HepG2 (cell line): Measurements from ENCODE around the gene STMN1. TPM values are rescaled to one million over a fixed set of nuclear protein-coding genes. Genes with fewer than 3 reads are reported as not detected.

ENCODE experiments used
- ATAC-seq: fragments of 200-7000 bp; cut with Tn5 transposase; 3 replicates; pipeline ENCODE4 v1.9.1; 2020; ENCODE audit warnings: mild to moderate bottlenecking, moderate library complexity
- BruUV-seq: library from RNA; stranded (reverse); fragments of 400-500 nt; replicated peaks from 2 replicates; lab custom pipeline; 2021; lab: Mats Ljungman, UMichigan
- CTCF ChIA-PET: fragments of 300-600 bp; formaldehyde crosslinking; extraction: SDS; loops from one replicate; lab custom pipeline; 2021; ENCODE audit warnings: low total read pairs, inconsistent platforms, low intra/inter-chr PET ratio; lab: Yijun Ruan, JAX
- POLR2A ChIA-PET: fragments of 350-600 bp; sonication (Branson Sonifier 250); formaldehyde crosslinking; loops from one replicate; lab custom pipeline; 2020; ENCODE audit warnings: antibody characterized with exemption, inconsistent platforms; lab: Yijun Ruan, JAX
- DNase-seq: peaks from one replicate; pipeline ENCODE4 v3.0.0-alpha.2; 2015; ENCODE audit warnings: low spot score
- FAIRE-seq: peaks from 3 replicates; lab custom pipeline; 2011; peaks lifted over from hg19 to GRCh38; lab: Jason Lieb, UNC
- H2AFZ ChIP-seq: one replicate; pipeline ENCODE4 v1.6.1; 2011; ENCODE audit warnings: low read length, inconsistent platforms
- H3K27ac ChIP-seq: fragments of 300-600 bp; 3 replicates; pipeline ENCODE4 v1.8.0; 2011; ENCODE audit warnings: mixed run types, mild to moderate bottlenecking, mixed read lengths, low read length, inconsistent platforms; ENCODE audit not compliant: insufficient read depth; ENCODE audit errors: extremely low read length
- H3K27me3 ChIP-seq, 2 experiments: fragments of 200-600 bp in 1 of 2; 2 replicates in 1 of 2; 3 replicates in 1 of 2; pipeline versions ENCODE4 v1.6.0 to v1.8.0; 2011; ENCODE audit warnings: low read length in 2 of 2, mild to moderate bottlenecking in 2 of 2, moderate library complexity in 2 of 2, inconsistent platforms in 1 of 2; ENCODE audit not compliant: insufficient read depth in 2 of 2, control insufficient read depth in 1 of 2
- H3K36me3 ChIP-seq, 2 experiments: fragments of 200-600 bp in 1 of 2; replicated peaks in 1 of 2; 2 replicates in 1 of 2; 3 replicates in 1 of 2; pipeline versions ENCODE4 v1.5.1 to v1.8.0; 2011; ENCODE audit warnings: low read length in 2 of 2, inconsistent platforms in 1 of 2; ENCODE audit not compliant: insufficient read depth in 2 of 2, control insufficient read depth in 1 of 2
- H3K4me1 ChIP-seq: 2 replicates; pipeline ENCODE4 v1.5.1; 2012; ENCODE audit warnings: low read length, inconsistent platforms; ENCODE audit not compliant: insufficient read depth
- H3K4me2 ChIP-seq: 2 replicates; pipeline ENCODE4 v1.6.0; 2011; ENCODE audit warnings: low read depth, low read length, inconsistent platforms
- H3K4me3 ChIP-seq, 3 experiments: fragments of 200-600 bp in 1 of 3; sonication (generic), shearing (Covaris generic) in 1 of 3; replicated peaks in 1 of 3; 2 replicates each; pipeline ENCODE4 v1.5.1; 2011 to 2016; ENCODE audit warnings: low read length in 3 of 3, inconsistent platforms in 2 of 3, low read depth in 2 of 3, mild to moderate bottlenecking in 2 of 3, control low read depth in 1 of 3, mixed read lengths in 1 of 3; ENCODE audit not compliant: insufficient read depth in 1 of 3
- H3K79me2 ChIP-seq: one replicate; pipeline ENCODE4 v1.6.1; 2011; ENCODE audit warnings: low read length, inconsistent platforms; ENCODE audit not compliant: insufficient read depth
- H3K9ac ChIP-seq: 2 replicates; pipeline ENCODE4 v1.6.0; 2011; ENCODE audit warnings: mild to moderate bottlenecking, low read depth, low read length, inconsistent platforms; ENCODE audit not compliant: insufficient read depth
- H3K9me3 ChIP-seq: 2 replicates; pipeline ENCODE4 v1.5.1; 2012; ENCODE audit warnings: mild to moderate bottlenecking, low read length
- H4K20me1 ChIP-seq: 2 replicates; pipeline ENCODE4 v1.6.0; 2011; ENCODE audit warnings: inconsistent platforms, mild to moderate bottlenecking, low read length, moderate library complexity; ENCODE audit not compliant: insufficient read depth
- GABPA ChIP-seq, 2 experiments: IDR thresholded peaks; 2 replicates each; pipeline ENCODE4 v1.6.1; 2011 to 2016; ENCODE audit warnings: low read depth in 2 of 2, low read length in 1 of 2, missing biosample characterization in 1 of 2, missing genetic modification characterization in 1 of 2
- GATA4 ChIP-seq: sonication (generic); IDR thresholded peaks from 2 replicates; pipeline ENCODE4 v1.6.1; 2016; ENCODE audit warnings: antibody characterized with exemption, low read depth, borderline replicate concordance
- HES4 ChIP-seq: sonication (generic); formaldehyde crosslinking; IDR thresholded peaks from 2 replicates; pipeline ENCODE4 v1.9.0; 2021; ENCODE audit warnings: mild to moderate bottlenecking, missing genetic modification reagents, borderline replicate concordance
- HIVEP1 ChIP-seq: sonication (generic); formaldehyde crosslinking; IDR thresholded peaks from 2 replicates; pipeline ENCODE4 v1.4.0; 2020; ENCODE audit warnings: mild to moderate bottlenecking, missing genetic modification reagents
- HMG20A ChIP-seq: IDR thresholded peaks from 2 replicates; pipeline ENCODE4 v1.6.1; 2016; ENCODE audit warnings: borderline replicate concordance
- KAT7 ChIP-seq: IDR thresholded peaks from 2 replicates; pipeline ENCODE4 v1.6.1; 2018; ENCODE audit warnings: borderline replicate concordance, missing compliant biosample characterization
- KDM1A ChIP-seq: IDR thresholded peaks from 2 replicates; pipeline ENCODE4 v1.6.1; 2016; ENCODE audit warnings: missing compliant biosample characterization
- MTF2 ChIP-seq: sonication (generic); formaldehyde crosslinking; IDR thresholded peaks from 2 replicates; pipeline ENCODE4 v1.5.0; 2020; ENCODE audit warnings: missing genetic modification reagents, borderline replicate concordance
- REL ChIP-seq: sonication (generic); formaldehyde crosslinking; conservative IDR thresholded peaks from 2 replicates; pipeline ENCODE4 v1.8.0; 2022; ENCODE audit warnings: mild to moderate bottlenecking, missing genetic modification reagents, moderate library complexity
- STAT5B ChIP-seq: sonication (generic); formaldehyde crosslinking; IDR thresholded peaks from 2 replicates; pipeline ENCODE4 v1.4.0; 2020; ENCODE audit warnings: missing genetic modification reagents
- TFDP2 ChIP-seq: sonication (generic); formaldehyde crosslinking; IDR thresholded peaks from 2 replicates; pipeline ENCODE4 v1.4.0; 2020; ENCODE audit warnings: missing genetic modification reagents
- THYN1 ChIP-seq: sonication (generic); formaldehyde crosslinking; IDR thresholded peaks from 2 replicates; pipeline ENCODE4 v1.8.1; 2023; ENCODE audit warnings: low read depth, mild to moderate bottlenecking, moderate library complexity, missing genetic modification reagents, borderline replicate concordance
- WIZ ChIP-seq: sonication (generic); formaldehyde crosslinking; IDR thresholded peaks from 2 replicates; pipeline ENCODE4 v1.5.1; 2020; ENCODE audit warnings: mild to moderate bottlenecking, missing genetic modification reagents
- ZBTB10 ChIP-seq: sonication (generic); formaldehyde crosslinking; IDR thresholded peaks from 2 replicates; pipeline ENCODE4 v1.4.0; 2020; ENCODE audit warnings: missing genetic modification reagents, borderline replicate concordance
- ZKSCAN1 ChIP-seq: fragments of 150-350 bp; IDR thresholded peaks from 2 replicates; pipeline ENCODE4 v1.6.1; 2014; ENCODE audit warnings: low read length
- ZNF496 ChIP-seq: sonication (generic); formaldehyde crosslinking; IDR thresholded peaks from 2 replicates; pipeline ENCODE4 v1.8.1; 2023; ENCODE audit warnings: mild to moderate bottlenecking, moderate library complexity, missing genetic modification reagents; ENCODE audit not compliant: insufficient replicate concordance
- ZNF580 ChIP-seq: IDR thresholded peaks from 2 replicates; pipeline ENCODE4 v1.6.1; 2016; ENCODE audit warnings: low read depth, borderline replicate concordance
- in situ Hi-C: cut with HindIII; loops from 2 replicates; pipeline ENCODE4 v1.10.0; 2017; ENCODE audit warnings: low pct_unique_long_range_greater_than_20kb; ENCODE audit not compliant: extremely low pct_ligation_motif_present
- intact Hi-C: fragments of 100-400 bp; cut with micrococcal nuclease; formaldehyde crosslinking; loops from one replicate; pipeline ENCODE4 v1.10.0; 2022; ENCODE audit not compliant: unreplicated experiment
- polyA plus RNA-seq, 8 experiments: library from polyadenylated mRNA; depleted of rRNA in 3 of 8; stranded (reverse) in 7 of 8; unstranded in 1 of 8; fragments of >200 nt; fragmentation: Illumina TruSeq in 4 of 8; extraction: Trizol in 4 of 8; gene quantifications; 2 replicates each; pipeline versions ENCODE4 v1.2.1 to v1.2.3, GENCODE V29; 2011 to 2016; ENCODE audit warnings: low read depth in 4 of 8, missing spikeins in 1 of 8, mixed read lengths in 1 of 8; ENCODE audit not compliant: insufficient read depth in 1 of 8
- total RNA-seq, 5 experiments: library from RNA; depleted of rRNA; stranded (reverse); fragments of >200 nt; fragmentation: Illumina TruSeq; extraction: Trizol; gene quantifications; 2 replicates each; pipeline ENCODE4 v1.2.3, GENCODE V29; 2016; ENCODE audit warnings: low read depth in 1 of 5

STMN1 gene
- total and polyA plus RNA-seq, 2 of the 13 experiments (the other 11 are each of a cell fraction or from before 2014, with no cell fraction given): 45.9 to 409 TPM

GRCh38 chr1:25914074-25914995 is 8.1 kb upstream of the STMN1 start (continued):
- no peak for TF ChIP-seq TFDP2 (CRISPR knock-in tag)
- TF ChIP-seq HES4 (CRISPR knock-in tag): no peak

- Histone ChIP-seq H3K27me3 (no peaks in the 10 kb centered on the region), H3K36me3 (no peaks in the 10 kb centered on the region), H3K9me3 (no peaks in the 10 kb centered on the region), H3K79me2 (no peaks in the 10 kb centered on the region), H3K27ac (no peak overlapping the region), H4K20me1 (no peaks in the 10 kb centered on the region), H3K4me1 (peaks cover 37% of the 10 kb centered on the region), H3K9ac (no peak overlapping the region), H3K4me3 (no peak overlapping the region), H2AFZ (no peak overlapping the region), H3K4me2 (no peak overlapping the region)
- no TSS peak for BruUV-seq
- in situ Hi-C loops (no loop called here), intact Hi-C loops (no loop called here)
- DNase-seq (no peak), FAIRE-seq (no peak), ATAC-seq (no peak)
- POLR2A ChIA-PET: no interaction called here
- CTCF ChIA-PET: no interaction called here
- TF ChIP-seq HMG20A (CRISPR knock-in tag) (no peak), STAT5B (no peak), ZNF580 (no peak), HIVEP1 (CRISPR knock-in tag) (no peak), ZKSCAN1 (no peak), REL (CRISPR knock-in tag) (no peak), GATA4 (no peak), KDM1A (CRISPR knock-in tag) (no peak), ZBTB10 (CRISPR knock-in tag) (no peak), THYN1 (CRISPR knock-in tag) (no peak), KAT7 (CRISPR knock-in tag) (no peak), ZNF496 (CRISPR knock-in tag) (no peak), MTF2 (CRISPR knock-in tag) (no peak), GABPA (IDR thresholded peaks at IDR 0.05; ENCODE audit: low read depth, low read length) (no peak), GABPA (CRISPR knock-in tag; IDR thresholded peaks at IDR 0.05; ENCODE audit: low read depth) (no peak), WIZ (CRISPR knock-in tag) (no peak)
Observed at GRCh38 chr1:25913206-25913605, 7.0 kb upstream of the STMN1 start.
